IMR-90 (cell line): ENCODE measurements around the gene TRIM74. TPM values are rescaled to one million over a fixed set of nuclear protein-coding genes. Genes with fewer than 3 reads are reported as not detected.
"Not testable (repeated sequence)": the region's sequence is repeated elsewhere in the genome, so short reads cannot be mapped to it uniquely, and the experiment has no call there.

Experiments
- ATAC-seq: fragments of 200-7000 bp; cut with Tn5 transposase; 2 replicates; pipeline ENCODE4 v1.9.1; 2020; ENCODE audit warnings: low read depth, mild to moderate bottlenecking, moderate library complexity
- BruUV-seq: library from RNA; stranded (reverse); fragments of 400-500 nt; replicated peaks from 2 replicates; lab custom pipeline; 2021; lab: Mats Ljungman, UMichigan
- CTCF ChIA-PET: fragments of 300-600 bp; formaldehyde crosslinking; extraction: SDS; loops from one replicate; lab custom pipeline; 2021; ENCODE audit warnings: antibody characterized with exemption; lab: Yijun Ruan, JAX
- POLR2A ChIA-PET: fragments of 300-600 bp; sonication (Branson Sonifier 250); formaldehyde crosslinking; loops from one replicate; lab custom pipeline; 2022; ENCODE audit warnings: antibody characterized with exemption; ENCODE audit not compliant: unreplicated experiment; lab: Charles Lee
- DNase-seq: peaks from one replicate; pipeline ENCODE4 v3.0.0; 2013
- H2AFZ ChIP-seq: replicated peaks from 2 replicates; pipeline ENCODE3; 2013; ENCODE audit warnings: low read length, mild to moderate bottlenecking; ENCODE audit not compliant: poor library complexity
- H2AK5ac ChIP-seq: 2 replicates; pipeline ENCODE4 v1.6.1; 2013; ENCODE audit warnings: low read depth, low read length, inconsistent platforms
- H2AK9ac ChIP-seq: replicated peaks from 2 replicates; pipeline ENCODE3; 2013; ENCODE audit warnings: mild to moderate bottlenecking, low read depth, low read length, moderate library complexity; ENCODE audit not compliant: poor library complexity
- H2BK120ac ChIP-seq: 2 replicates; pipeline ENCODE4 v1.6.1; 2013; ENCODE audit warnings: low read depth, low read length, inconsistent platforms
- H2BK15ac ChIP-seq: 3 replicates; pipeline ENCODE4 v1.6.1; 2013; ENCODE audit warnings: low read depth, low read length, inconsistent platforms
- H2BK20ac ChIP-seq: 2 replicates; pipeline ENCODE4 v1.6.1; 2013; ENCODE audit warnings: low read depth, mild to moderate bottlenecking, inconsistent platforms, low read length, moderate library complexity
- H2BK5ac ChIP-seq: 2 replicates; pipeline ENCODE4 v1.6.1; 2013; ENCODE audit warnings: mild to moderate bottlenecking, low read depth, low read length, inconsistent platforms; ENCODE audit not compliant: poor library complexity, severe bottlenecking
- H3K14ac ChIP-seq: replicated peaks from 2 replicates; pipeline ENCODE4 v1.6.1; 2013; ENCODE audit warnings: low read depth, low read length, inconsistent platforms
- H3K18ac ChIP-seq: 2 replicates; pipeline ENCODE4 v1.6.1; 2013; ENCODE audit warnings: low read depth, low read length, control low read depth
- H3K23ac ChIP-seq: 2 replicates; pipeline ENCODE4 v1.6.1; 2013; ENCODE audit warnings: low read depth, low read length, inconsistent platforms
- H3K27ac ChIP-seq: 2 replicates; pipeline ENCODE4 v1.5.1; 2013; ENCODE audit warnings: mild to moderate bottlenecking, control low read depth, low read length; ENCODE audit not compliant: insufficient read depth
- H3K27me3 ChIP-seq: 2 replicates; pipeline ENCODE4 v1.6.1; 2013; ENCODE audit warnings: low read length; ENCODE audit not compliant: control insufficient read depth, insufficient read depth
- H3K36me3 ChIP-seq: 2 replicates; pipeline ENCODE4 v1.6.1; 2013; ENCODE audit warnings: low read length, mixed read lengths; ENCODE audit not compliant: control insufficient read depth, insufficient read depth
- H3K4ac ChIP-seq: 2 replicates; pipeline ENCODE4 v1.6.1; 2013; ENCODE audit warnings: low read depth, low read length, inconsistent platforms
- H3K4me1 ChIP-seq: 2 replicates; pipeline ENCODE4 v1.6.1; 2013; ENCODE audit warnings: low read length, mixed read lengths; ENCODE audit not compliant: control insufficient read depth, insufficient read depth
- H3K4me2 ChIP-seq: 2 replicates; pipeline ENCODE4 v1.6.1; 2013; ENCODE audit warnings: low read depth, mild to moderate bottlenecking, control low read depth, low read length, moderate library complexity
- H3K4me3 ChIP-seq: 2 replicates; pipeline ENCODE4 v1.5.1; 2013; ENCODE audit warnings: low read depth, mild to moderate bottlenecking, control low read depth, low read length, moderate library complexity; ENCODE audit not compliant: insufficient read depth
- H3K56ac ChIP-seq: 2 replicates; pipeline ENCODE4 v1.6.1; 2013; ENCODE audit warnings: low read length, inconsistent platforms; ENCODE audit not compliant: insufficient read depth; ENCODE audit errors: extremely low read depth
- H3K79me1 ChIP-seq, 2 experiments: 2 replicates each; pipeline ENCODE4 v1.6.1; 2013; ENCODE audit warnings: low read length in 2 of 2, inconsistent platforms in 1 of 2, low read depth in 1 of 2
- H3K9ac ChIP-seq: 2 replicates; pipeline ENCODE4 v1.6.1; 2013; ENCODE audit warnings: low read depth, low read length, control low read depth
- H3K9me1 ChIP-seq: 2 replicates; pipeline ENCODE4 v1.6.1; 2013; ENCODE audit warnings: low read length, inconsistent platforms; ENCODE audit not compliant: insufficient read depth
- H3K9me3 ChIP-seq: 2 replicates; pipeline ENCODE4 v1.6.1; 2013; ENCODE audit warnings: low read length; ENCODE audit not compliant: control insufficient read depth, insufficient read depth
- H4K20me1 ChIP-seq: 2 replicates; pipeline ENCODE4 v1.6.1; 2013; ENCODE audit warnings: low read length, inconsistent platforms; ENCODE audit not compliant: insufficient read depth
- H4K5ac ChIP-seq: 2 replicates; pipeline ENCODE4 v1.6.1; 2013; ENCODE audit warnings: mild to moderate bottlenecking, low read depth, low read length, control low read depth
- H4K8ac ChIP-seq, 2 experiments: 2 replicates each; pipeline ENCODE4 v1.6.1; 2013; ENCODE audit warnings: low read depth in 2 of 2, low read length in 2 of 2, control low read depth in 1 of 2, inconsistent platforms in 1 of 2
- H4K91ac ChIP-seq: 2 replicates; pipeline ENCODE4 v1.6.1; 2013; ENCODE audit warnings: low read depth, low read length, inconsistent platforms; ENCODE audit not compliant: insufficient read depth
- POLR2A ChIP-seq: IDR thresholded peaks from 2 replicates; pipeline ENCODE4 v1.6.1; 2012; ENCODE audit warnings: mild to moderate bottlenecking, low read depth, low read length
- WGBS, 2 experiments: methylation state at CpG; one replicate each; pipeline versions ENCODE4 v1.1.5 to v1.1.7; 2013; ENCODE audit warnings: missing lambda C conversion rate in 2 of 2; ENCODE audit not compliant: insufficient read length in 1 of 2; ENCODE audit errors: extremely low coverage in 2 of 2; 5-methylcytosine and 5-hydroxymethylcytosine counted together
- dilution Hi-C: fragments of 300-500 bp; cut with HindIII; formaldehyde crosslinking; loops from one replicate; pipeline ENCODE4 v1.14.3; 2018; ENCODE audit warnings: low sequenced_read_pairs; ENCODE audit not compliant: unreplicated experiment
- in situ Hi-C: fragments of 300-500 bp; cut with MboI; formaldehyde crosslinking; loops from 3 replicates; pipeline ENCODE4 v1.14.3; 2019; ENCODE audit warnings: low sequenced_read_pairs, inconsistent platforms, mixed read lengths
- intact Hi-C: fragments of 100-400 bp; cut with micrococcal nuclease; formaldehyde crosslinking; loops from 2 replicates; pipeline ENCODE4 v1.10.0; 2022
- polyA plus RNA-seq, 3 experiments: library from polyadenylated mRNA; depleted of rRNA; stranded (reverse); fragments of >200 nt; gene quantifications; 2 replicates each; pipeline ENCODE4 v1.2.3, GENCODE V29; 2012; ENCODE audit warnings: low replicate concordance in 1 of 3
- total RNA-seq: library from RNA; depleted of rRNA; stranded (reverse); fragments of >200 nt; gene quantifications from 2 replicates; pipeline ENCODE4 v1.2.3, GENCODE V29; 2012

Gene TRIM74
- total and polyA plus RNA-seq, 2 of the 4 experiments (the other 2 are of a cell fraction): 0.17 TPM; not detected in 1

DNA sequence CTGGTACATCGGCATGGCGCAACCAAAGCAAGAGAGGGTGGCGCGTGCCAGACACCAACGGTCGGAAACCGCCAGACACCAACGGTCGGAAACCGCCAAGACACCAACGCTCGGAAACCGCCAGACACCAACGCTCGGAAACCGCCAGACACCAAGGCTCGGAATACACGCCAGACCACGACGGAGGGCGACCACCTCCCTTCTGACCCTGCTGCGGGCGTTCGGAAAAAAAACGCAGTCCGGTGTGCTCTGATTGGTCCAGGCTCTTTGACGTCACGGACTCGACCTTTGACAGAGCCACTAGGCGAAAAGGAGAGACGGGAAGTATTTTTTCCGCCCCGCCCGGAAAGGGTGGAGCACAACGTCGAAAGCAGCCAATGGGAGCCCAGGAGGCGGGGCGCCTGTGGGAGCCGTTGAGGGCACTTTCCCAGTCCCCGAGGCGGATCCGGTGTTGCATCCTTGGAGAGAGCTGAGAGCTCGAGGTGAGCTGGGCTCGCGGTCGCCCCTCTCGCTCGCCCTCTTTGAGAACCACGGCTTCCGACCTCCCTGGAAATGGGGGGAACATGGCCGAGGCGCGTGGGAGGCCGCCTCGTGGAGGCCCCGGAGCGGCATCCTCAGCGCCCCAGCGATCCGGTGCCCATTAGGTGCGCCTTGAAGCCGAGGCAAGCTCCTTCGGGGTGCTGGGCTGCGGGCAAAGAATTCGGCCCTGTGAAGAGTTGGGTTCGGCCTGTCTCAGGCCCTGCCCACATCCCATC lies 36.6 kb upstream of the TRIM74 start:
- POLR2A ChIA-PET, H2BK15ac ChIP-seq, H4K20me1 ChIP-seq, H3K27me3 ChIP-seq, H2BK20ac ChIP-seq, H2AK5ac ChIP-seq, H3K23ac ChIP-seq, intact Hi-C loops, H3K36me3 ChIP-seq, H3K18ac ChIP-seq, H3K4me1 ChIP-seq, H3K9me1 ChIP-seq, CTCF ChIA-PET, H2AK9ac ChIP-seq, dilution Hi-C loops, H3K9me3 ChIP-seq, in situ Hi-C loops, H3K79me1 ChIP-seq, BruUV-seq: not testable (repeated sequence)
- Histone ChIP-seq H3K56ac (0 out of 2 replicates have a peak overlapping the region, but pooled peaks have one; percentile 26), H2AFZ (peak overlapping the region; percentile 87), H2BK120ac (0 out of 2 replicates have a peak overlapping the region, but pooled peaks have one; percentile 48), H3K14ac (0 out of 2 replicates have a peak overlapping the region, but pooled peaks have one; percentile 72), H4K91ac (peak overlapping the region; percentile 55; the same call in 1 of the 2 replicates), H3K4me3 (peak overlapping the region; percentile 97), H2BK5ac (peak overlapping the region; percentile 90), H3K9ac (peak overlapping the region; percentile 74), H4K5ac (0 out of 2 replicates have a peak overlapping the region, but pooled peaks have one; percentile 6), H3K4ac (peak overlapping the region; percentile 79), H3K4me2 (peak overlapping the region; percentile 77; the same call in 1 of the 2 replicates), H3K27ac (peak overlapping the region; percentile 75), H4K8ac (peak overlapping the region in 1 of 2 experiments; percentile 72; a peak in 1 of 4 replicates)
- TF ChIP-seq POLR2A: peak; percentile 85
- peak; percentile 71 for DNase-seq
- WGBS, 2 experiments: 0% methylated on average over 9 of the region's 66 CpGs; no CpG with 5 or more reads in 1 of the 2 experiments
- peak; percentile 88 for ATAC-seq

DNA sequence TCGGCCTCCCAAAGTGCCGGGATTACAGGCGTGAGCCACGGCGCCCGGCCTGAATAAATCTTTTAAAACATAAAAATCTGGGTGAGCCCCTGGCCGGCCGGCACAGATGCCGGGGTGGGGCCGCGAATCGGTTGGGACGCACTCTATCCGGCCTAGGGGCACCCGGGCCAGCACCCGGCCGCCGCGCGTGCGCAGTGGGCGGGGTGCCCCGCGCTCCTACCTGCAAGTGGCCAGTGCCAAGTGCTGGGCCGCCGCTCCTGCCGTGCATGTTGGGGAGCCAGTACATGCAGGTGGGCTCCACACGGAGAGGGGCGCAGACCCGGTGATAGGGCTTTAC lies 36.1 kb upstream of the TRIM74 start:
- H4K91ac ChIP-seq, H3K4me1 ChIP-seq, H3K4ac ChIP-seq, H3K79me1 ChIP-seq, CTCF ChIA-PET, H4K5ac ChIP-seq, H2BK20ac ChIP-seq, H4K8ac ChIP-seq, intact Hi-C loops, H3K27me3 ChIP-seq, H3K14ac ChIP-seq, POLR2A ChIA-PET, H2BK120ac ChIP-seq, H3K4me2 ChIP-seq, dilution Hi-C loops, H3K18ac ChIP-seq, H4K20me1 ChIP-seq, H2AK9ac ChIP-seq, H3K9me1 ChIP-seq, DNase-seq, H3K36me3 ChIP-seq, H3K9me3 ChIP-seq, H2BK15ac ChIP-seq, H3K9ac ChIP-seq, H2AK5ac ChIP-seq, H3K56ac ChIP-seq, in situ Hi-C loops, H3K23ac ChIP-seq: not testable (repeated sequence)
- Histone ChIP-seq H2AFZ (peak overlapping the region; percentile 87), H2BK5ac (peak overlapping the region; percentile 90), H3K27ac (peak overlapping the region; percentile 75; the same call in 1 of the 2 replicates), H3K4me3 (peak overlapping the region; percentile 97)
- peak; percentile 92 for ATAC-seq
- TSS peak; percentile 89 for BruUV-seq
- WGBS, 2 experiments: no CpG with 5 or more reads among the region's 30 CpGs
